ENCODE data around the gene DYNC1I1.

DYNC1I1 gene

DNA sequence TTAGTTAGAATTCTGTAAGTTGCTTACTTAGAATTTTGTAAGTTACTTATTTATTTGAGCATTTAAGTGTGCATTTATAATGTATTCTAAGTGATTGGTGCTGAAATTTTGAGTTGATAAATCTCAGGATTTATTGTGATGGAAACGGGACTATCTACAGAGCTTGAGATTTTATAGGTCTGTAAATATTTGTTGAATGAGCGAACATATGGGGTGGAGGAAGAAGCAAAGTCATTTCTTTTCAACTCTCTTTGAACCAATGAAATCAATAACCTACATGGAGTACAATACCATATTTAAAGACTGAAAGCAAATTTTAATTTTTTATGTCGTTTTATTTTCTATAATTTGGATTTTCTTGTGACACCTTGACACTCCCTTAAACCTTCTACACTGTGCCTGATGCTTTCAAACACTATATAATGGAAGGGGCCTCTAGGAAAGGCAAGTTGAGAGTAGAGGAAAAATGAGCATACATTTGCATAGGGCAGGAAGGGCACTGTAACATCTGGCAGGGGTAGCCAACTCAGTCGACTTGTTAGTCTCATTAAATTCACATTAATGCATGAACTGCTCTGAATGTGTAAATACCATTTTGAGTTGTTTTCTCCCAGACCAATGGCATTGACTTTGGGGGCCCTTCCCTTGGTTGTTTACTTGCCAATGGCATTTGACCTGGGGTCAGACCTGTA lies 204.2 kb downstream of the DYNC1I1 start:
- no peak for DNase-seq

DNA sequence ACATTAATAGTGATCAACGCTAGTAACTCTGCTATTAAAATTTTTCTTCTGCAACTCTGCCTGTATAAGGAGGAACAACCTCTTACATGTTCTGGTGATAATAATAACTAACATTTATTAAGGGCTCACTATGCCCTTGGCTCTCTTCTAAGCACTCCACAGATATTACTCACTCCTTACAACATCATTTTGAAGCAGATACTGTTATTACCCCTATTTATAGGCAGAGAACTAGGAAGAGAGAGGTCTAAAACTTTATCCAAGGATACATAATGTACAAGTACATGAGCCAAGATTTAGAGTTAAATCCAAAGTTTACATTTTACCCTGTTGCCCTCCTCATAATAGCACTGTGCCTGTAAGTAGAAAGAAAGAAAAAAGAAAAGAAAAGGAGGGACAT lies 205.6 kb downstream of the DYNC1I1 start:
- DNase-seq, result no peak

DNA sequence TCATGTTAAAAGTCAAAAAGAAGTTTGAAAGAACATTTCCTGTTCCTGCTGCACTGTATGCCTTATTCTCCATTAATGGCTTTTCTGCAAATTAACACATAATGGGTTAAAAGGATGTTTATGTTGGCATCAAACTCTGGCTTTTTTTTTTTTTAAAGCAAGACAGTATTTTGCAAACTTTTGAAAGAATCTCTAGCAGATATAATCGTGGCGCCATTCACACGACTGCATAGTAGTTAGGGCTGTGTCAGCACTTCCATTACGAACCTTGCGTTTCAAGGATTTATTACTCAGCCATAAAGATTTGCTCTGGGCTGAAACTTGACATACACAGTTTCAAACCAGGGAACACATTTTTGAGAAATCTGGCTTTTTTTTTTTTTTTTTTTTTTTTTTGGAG lies 207.8 kb downstream of the DYNC1I1 start:
- DNase-seq, result no peak

DNA sequence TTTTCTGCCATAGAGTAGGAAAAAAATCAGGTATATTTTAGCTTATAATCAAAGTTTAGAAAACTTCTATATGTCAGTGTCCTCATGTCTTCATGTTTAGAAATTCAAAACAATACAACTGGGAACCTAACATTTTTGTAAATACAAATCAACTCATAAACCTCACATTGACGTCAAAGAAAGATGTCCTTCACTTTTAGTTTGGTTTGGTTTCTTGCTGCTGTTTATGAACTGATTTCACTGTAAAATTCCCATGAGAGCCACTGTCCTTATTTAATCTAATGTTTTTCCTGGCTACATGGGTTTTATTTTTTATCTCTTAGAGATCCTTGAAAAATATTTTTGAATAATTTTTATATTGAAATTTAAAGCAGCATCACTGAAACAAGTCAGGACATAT lies 208.4 kb downstream of the DYNC1I1 start:
- no peak for DNase-seq

DNA sequence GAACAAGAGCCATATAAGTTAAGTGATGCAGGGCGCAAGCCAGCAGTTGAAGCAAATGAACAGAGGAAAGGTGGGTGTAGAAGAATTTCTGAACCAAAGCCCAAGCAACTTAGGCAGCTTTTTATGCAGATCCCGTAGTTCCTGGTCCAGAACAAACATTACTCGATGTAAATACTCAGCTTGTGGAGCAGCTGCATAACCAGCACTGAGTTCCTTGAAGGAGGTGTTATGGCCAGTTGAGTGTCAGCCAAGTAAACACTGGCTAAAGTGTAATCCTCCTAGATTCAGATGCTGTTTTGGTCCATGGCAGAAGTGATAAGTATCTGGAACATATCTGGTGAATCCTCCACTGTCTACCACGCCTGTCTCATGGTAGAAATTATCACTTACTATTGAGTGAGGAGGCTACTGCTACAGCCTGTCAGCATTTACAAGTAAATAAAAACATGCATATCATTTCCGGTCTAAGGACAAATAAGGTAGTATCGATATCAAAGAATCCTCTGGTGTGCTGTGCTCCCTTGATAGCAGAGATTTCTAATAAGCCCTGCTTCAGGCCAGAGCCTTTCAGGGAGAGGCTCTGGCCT lies 213.9 kb downstream of the DYNC1I1 start:
- DNase-seq, result no peak

DNA sequence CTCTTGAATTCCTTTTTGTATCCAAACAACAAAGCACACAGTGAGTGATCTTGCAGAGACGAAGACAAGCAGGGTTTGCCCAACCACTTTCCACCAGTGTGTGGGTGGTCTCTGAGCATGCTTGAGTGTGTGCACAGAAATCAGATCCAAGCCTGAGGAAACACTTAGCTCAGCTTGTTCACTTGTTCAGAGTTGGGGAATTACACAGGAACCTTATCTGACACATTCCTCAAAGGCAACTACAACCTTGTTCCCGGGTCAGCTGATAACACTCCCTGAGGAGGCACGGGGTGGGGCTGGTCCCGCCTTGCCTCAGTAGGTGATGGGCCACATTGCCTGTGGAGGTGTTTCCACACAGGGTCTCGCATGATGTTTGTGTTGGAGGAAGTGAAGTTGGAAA lies 216.9 kb downstream of the DYNC1I1 start:
- DNase-seq, result no peak

DNA sequence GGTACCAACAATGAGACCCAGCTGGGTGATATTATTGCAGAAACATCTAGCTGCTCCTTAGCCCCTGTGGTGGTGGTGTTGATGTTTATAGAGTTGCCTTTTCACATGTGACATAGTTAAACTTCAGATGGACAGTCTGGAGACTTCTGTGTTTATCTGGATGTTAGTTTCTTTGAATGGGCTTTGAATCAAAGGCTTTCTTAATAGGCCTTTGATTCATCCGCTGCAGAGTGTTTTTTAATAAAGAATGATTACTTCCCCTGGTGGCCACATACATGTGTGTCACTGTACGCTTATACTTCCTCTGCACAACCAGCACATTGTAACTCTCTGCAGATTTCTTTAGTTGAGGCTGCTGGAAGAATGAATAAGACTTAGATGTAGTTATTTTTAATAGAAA lies 221.0 kb downstream of the DYNC1I1 start:
- DNase-seq, result no peak

DNA sequence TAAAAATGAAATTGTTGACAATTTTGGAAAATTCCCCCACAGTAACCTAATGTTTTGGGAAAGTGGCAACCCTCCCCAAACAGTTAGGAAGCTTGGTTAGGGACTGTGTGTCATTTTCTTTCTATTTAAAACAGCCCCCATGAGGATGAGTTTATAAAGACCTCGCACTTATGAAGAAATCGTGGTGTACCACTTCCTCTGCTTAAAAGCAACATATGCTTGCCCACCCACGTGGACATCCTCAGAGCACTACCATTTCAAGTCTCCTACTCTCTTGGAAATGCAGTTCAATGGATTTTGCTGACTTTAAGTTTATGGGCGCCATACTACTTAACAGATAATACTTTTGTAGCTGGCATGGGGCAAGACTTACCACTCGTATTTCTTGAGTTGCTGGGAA lies 223.8 kb downstream of the DYNC1I1 start:
- DNase-seq, result no peak

DNA sequence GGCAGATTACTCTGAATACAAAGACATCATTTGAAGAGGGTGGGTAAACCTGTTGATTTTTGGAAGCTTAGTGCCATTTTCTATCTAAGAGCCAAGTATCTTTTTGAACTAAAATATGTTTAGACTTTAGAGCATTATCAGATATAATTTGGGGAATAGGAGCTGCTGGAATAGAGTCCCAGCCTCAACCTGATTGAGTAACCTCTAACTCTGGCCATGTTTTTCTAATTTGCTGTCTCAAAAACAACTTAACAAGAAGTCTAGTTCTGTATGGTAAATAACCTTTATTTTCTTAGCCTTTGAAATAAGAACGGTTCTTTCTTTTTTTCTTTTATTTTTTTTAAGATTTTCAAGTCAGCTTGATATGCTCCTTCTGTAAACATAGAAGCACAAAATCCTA lies 224.5 kb downstream of the DYNC1I1 start:
- DNase-seq, result no peak

DNA sequence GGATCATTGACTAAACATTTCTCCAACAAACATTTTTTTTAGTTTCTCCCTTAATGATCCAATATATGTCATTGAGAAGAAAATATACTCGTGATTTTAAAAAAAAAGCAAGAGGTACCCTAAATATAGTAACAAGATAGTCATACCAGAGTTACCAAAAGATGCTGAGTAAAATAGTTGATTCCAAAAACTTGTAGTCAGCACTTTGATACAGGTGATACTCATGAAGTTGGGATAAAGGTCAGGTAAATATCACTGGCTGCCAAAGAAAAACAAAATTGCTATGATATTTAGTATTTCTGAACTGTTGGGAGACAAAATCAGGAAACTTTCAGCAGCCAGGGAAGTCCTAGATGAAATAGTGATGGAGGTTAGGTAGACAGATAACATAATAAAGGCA lies 225.3 kb downstream of the DYNC1I1 start:
- no peak for DNase-seq

DNA sequence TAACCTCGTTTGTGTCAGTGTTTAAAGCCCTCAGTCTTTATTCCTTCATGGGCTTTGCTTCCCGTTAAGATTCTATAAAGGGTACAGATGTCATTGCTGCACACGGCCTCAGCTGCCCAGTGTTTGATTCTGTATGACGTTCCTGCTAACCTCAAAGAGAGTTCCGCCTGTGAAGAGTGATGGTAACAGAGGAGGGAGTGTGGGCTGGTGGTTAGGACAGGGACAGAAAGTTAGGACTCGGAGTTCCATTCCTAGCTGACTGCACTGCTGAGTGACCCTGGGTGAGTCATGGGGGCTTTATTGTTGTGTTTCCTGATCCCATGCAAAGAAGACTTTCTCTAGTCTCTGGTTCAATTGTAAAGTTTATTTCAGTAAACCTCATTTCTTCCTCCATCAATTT lies 227.1 kb downstream of the DYNC1I1 start:
- no peak for DNase-seq

DNA sequence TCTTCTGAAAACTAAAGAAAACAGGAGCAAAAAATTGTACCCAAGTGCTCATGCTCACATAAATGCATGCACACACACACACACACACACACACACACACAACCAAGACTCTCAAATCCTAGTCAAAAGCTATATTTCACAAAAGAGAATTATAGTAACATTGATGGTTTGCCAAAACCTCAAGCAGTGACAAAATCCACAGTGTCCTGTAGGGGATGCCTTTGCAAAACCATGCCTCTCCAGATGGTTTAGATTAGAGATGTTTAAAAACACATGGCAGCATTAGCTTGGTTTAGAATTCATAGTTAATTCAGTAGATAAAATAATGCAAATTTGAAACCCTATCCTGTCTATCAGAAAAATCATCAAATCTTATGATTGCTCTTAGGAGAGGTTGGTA lies 232.2 kb downstream of the DYNC1I1 start:
- DNase-seq, result no peak

DNA sequence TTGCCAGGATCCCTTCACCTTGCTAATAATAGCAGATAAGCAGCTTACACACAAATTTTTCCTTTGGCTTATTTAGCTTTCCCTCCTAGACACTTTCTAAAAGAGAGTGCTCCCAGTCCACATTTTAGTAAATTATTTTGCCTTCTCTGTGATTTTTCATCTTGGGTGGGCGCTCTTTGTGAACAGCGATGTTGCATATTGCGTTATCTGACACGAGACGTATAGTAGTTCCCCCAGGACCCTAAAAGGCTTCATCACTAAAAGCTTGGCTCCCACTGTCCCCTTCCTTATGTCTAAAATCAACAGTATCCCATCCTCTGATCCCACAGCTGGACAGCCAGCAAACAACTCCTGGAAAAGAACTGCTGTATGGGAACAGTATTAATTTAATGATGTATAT lies 232.9 kb downstream of the DYNC1I1 start:
- DNase-seq, result no peak

DNA sequence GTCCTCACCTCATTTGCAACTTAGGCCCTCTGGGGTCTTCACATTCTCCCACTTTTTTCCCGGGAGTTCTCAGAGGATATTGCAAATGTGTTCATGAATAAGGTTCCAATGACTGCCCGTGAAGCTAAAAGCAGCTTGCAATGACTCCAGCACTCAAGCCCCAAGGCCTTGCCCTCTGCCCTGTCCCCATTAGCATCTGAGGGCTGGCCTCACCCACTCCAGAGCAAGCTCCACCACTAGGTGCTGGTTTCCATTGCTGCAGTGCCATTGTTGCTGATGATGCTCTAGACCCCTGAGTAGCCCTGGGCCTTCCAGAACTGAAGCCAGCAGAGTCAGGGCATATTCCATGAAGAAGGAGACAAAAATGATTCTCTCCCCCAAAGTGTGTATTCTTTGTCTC lies 236.8 kb downstream of the DYNC1I1 start:
- no peak for DNase-seq

DNA sequence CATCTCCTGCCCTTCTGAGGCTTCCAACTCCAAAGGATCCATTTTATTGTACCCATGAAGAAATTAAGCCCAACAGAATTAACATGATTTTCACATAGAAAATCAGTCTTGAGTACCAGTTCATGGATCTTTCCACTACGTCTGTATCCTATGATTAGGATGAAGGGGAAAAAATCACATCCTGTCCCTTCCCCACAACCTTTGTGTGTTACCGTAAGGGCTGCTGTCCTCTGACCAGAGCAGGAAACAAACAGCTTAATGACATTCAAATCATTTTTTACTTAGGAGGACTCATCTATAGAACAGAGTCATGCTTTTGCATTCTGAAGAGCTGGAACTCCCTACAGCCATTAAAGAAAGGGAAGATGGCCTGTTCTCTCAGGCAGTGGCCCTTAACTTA lies 241.5 kb downstream of the DYNC1I1 start:
- DNase-seq, result no peak

DNA sequence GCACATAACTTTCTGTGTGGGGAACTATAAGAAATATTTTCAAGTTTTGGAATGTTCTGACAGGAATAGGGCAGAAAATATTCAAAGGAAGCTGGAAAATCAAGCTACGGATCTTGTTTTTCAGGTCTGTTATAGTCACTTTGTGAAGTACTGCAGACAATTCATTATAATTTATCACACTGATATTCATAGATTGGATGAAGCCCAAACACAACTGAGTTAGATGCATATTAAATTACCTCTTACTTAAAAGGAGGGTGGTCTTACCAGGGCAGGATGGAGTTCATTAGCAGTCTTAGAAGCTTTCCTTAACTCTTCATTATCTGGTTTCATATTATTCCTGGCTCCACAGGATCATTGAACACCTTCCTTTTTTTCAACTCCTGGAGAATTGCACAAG lies 242.3 kb downstream of the DYNC1I1 start:
- DNase-seq, result no peak

DNA sequence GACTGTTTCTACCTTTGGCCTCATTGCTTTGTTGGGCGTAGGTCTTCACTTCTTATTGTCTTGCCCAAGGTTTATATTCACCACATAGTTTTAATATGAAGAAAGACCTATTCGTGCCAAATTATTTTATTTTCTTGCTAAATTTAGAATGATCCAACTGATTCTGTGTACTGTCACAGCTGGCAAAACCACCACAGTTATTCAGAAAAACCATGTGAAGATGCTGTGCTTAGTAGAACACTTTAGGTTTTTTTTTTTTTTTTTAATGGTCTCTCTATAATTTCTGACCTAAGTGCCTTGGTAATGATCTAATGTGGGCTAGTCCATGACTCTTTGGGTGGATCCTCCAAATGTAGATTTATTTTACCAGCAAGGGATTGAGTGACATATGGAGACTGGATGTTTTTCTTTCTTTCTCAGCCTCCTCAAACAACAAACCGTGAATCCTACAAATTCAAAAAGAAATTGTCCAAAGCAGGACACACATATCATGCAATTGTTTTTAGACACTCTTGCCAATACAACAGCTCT lies 243.8 kb downstream of the DYNC1I1 start:
- DNase-seq, result no peak

DNA sequence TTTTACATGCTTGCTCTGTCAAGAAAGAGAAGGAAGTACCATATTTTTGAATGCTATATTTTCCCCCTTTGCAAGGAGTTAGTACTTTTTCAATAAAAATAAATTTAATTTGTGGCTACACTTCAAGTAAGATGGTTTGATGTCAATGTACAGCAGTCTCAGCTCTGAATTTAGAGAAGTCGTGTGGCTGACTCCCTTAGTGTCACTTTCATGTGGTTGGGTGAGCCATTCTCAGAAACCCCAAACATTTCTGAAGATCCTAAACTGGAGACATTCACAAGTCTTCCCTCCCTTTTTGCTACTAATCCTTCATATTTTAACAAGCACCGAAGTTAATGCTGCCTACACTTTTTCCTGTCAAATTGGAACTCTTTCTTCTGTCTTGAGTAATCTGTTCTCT lies 244.4 kb downstream of the DYNC1I1 start:
- DNase-seq, result no peak

DNA sequence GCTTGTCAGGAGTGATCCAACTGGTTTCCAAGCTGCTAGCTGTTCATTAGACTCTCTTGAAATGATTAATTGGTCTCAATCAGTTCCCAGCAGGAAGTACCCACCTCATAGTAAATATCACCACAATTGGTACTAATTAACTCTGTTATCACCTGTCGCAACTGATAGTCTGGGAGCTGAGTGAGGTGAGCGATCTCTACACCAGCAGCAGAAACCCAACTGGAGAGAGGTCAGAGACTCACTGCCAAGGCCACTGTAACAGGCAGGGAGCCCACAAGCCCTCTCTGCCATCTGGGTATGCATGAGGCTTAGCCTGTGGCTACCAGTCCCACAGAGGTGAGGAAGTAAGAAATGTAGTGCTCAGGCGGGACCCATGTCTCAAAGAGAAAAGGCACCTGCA lies 245.5 kb downstream of the DYNC1I1 start:
- DNase-seq, result no peak

DNA sequence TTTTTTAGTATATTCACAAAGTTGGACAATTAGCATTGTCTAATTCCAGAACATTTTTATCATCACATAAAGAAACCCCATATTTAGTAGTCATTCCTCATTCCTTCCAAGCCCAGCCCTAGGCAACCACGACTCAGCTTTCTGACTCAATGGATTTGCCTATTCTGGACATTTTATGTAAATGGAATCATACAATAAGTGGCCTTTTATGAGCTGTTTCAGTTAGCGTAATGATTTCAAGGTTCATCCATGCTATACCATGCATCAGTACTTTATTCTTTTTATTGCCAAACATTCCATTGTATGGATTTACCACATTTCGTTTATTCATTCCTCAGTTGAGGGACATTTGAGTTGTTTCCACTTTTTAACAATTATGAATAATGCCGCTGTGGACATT lies 249.2 kb downstream of the DYNC1I1 start:
- no peak for DNase-seq

DNA sequence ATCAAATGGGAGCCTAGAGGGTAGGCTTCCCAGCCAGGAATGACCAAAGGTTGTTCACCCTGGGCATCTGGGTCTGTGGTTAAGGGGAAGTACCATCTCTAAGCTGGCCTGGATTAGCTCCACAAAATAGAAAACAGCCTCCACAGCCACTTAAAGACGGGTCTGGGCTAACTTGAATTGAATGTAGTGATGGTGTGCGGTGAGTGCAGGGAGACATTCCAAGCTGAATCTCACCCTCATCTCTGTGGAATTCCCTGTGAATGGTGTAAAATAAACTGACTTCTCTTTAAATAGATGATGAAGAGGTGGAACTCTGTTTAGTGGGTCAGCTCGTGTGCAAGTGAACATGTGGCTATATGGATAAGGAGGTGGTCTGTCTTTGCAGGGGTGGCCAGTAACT lies 251.0 kb downstream of the DYNC1I1 start:
- no peak for DNase-seq

DNA sequence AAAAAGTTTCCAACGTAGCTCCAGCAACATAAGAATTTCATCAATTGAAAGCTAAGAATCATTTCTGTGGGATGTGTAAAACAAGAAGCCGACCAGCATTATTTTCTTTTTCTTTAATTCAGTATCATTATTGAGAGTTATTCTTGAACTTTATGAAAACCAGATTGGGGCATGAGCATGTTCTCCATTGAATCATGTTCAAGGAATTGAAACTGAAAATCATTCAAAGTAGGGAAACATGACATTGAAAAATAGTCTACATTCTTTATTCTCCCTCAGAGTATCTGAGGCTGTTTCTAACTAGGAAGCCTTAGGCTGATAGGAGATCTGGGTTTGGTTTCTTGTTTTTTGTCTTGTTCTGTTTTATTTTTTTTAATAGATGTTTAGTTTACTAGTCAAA lies 253.7 kb downstream of the DYNC1I1 start:
- no peak for DNase-seq

DNA sequence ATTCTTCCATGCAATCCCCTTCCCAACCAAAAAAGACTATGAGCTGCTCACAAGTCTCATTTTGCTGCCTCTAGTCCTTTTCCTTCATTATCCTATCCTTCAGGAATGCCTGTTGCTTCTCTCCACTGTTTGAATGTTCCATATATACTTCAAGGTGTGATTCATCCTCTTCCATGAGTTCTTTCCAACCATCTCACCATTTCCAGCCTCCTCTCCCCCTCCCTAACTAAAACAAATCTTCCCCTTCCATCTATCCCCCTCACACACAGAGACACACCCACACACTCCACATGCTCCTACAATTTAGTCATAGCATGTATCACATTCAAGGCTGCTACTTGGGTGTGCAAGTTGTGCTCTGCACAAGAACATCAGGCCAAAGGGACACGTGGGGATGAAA lies 254.3 kb downstream of the DYNC1I1 start:
- no peak for DNase-seq

DNA sequence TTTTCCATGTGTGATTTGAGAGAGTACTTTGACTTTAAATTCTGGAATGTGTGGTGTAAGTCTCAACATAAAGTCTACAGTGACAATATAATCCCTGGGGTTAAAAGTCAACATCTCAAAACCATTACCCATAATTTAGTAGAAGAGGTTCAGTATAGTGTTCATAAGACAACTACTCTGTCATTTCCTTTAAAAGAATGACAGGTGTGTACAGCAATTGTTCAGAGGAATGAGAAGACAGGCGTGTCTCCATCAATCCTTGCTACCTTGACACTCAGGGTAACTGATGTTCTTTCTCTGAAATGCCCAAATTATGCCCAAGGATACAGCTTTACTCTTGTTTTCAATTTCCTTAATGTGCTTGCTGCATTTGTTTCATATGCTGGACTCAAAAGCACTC lies 256.4 kb downstream of the DYNC1I1 start:
- no peak for DNase-seq

DNA sequence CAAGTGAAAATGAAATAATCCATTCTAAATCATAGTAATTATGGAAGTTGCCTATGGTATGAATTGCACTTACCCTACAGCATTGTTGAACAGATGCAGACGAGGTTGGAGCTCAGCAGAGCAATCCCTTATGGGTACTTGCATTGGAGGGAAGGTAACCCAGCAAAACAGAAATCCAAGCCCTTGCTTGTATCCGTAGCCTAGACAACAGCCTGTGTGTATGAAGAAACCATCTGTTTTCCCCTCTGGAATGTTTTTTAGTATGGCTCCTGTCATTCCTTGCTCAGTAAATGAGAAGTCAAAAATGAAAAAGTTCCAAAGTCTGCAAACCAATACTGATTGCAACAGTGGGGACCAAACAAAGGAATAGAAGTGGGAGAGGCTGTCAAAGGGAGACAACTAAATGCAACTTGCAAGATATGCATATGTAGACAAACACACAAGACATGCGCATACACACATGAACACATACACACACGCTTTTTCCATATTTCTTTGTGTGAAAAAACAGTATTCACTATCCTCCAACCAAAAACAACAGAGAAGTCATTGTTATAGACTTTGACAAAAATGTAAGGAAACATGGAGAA lies 260.8 kb downstream of the DYNC1I1 start:
- no peak for DNase-seq

All from activated CD4-positive, alpha-beta T cell treated with anti-CD3 and anti-CD28 coated beads, Interleukin-2, amount 50 U/mL, for 48 hours (primary cell).